Calu3 (cell line): ENCODE data around the gene LGALS16. TPM values are rescaled to one million over a fixed set of nuclear protein-coding genes. Genes with fewer than 3 reads are reported as not detected.
"Not testable (repeated sequence)": the region's sequence is repeated elsewhere in the genome, so short reads cannot be mapped to it uniquely, and the experiment has no call there.

Experiments used
- BruUV-seq: library from RNA; stranded (reverse); fragments of 400-500 nt; replicated peaks from 2 replicates; lab custom pipeline; 2021; lab: Mats Ljungman, UMichigan
- CTCF ChIA-PET: fragments of 300-600 bp; sonication (Branson Sonifier 250); formaldehyde crosslinking; loops from one replicate; lab custom pipeline; 2022; ENCODE audit warnings: antibody characterized with exemption; lab: Charles Lee
- DNase-seq: peaks from one replicate; pipeline ENCODE4 v3.0.0; 2022
- H3K27ac Mint-ChIP-seq: one replicate; pipeline ENCODE4 v1.8.0; 2022; ENCODE audit warnings: mixed read lengths; ENCODE audit not compliant: unreplicated experiment
- H3K27me3 Mint-ChIP-seq: one replicate; pipeline ENCODE4 v1.8.0; 2022; ENCODE audit warnings: mixed read lengths; ENCODE audit not compliant: unreplicated experiment
- H3K36me3 Mint-ChIP-seq: one replicate; pipeline ENCODE4 v1.8.0; 2022; ENCODE audit warnings: mild to moderate bottlenecking, moderate library complexity, mixed read lengths; ENCODE audit not compliant: insufficient read depth, unreplicated experiment
- H3K4me1 Mint-ChIP-seq: one replicate; pipeline ENCODE4 v1.8.0; 2022; ENCODE audit warnings: mild to moderate bottlenecking, low read depth, mixed read lengths; ENCODE audit not compliant: unreplicated experiment
- H3K4me3 Mint-ChIP-seq: one replicate; pipeline ENCODE4 v1.8.0; 2022; ENCODE audit warnings: mild to moderate bottlenecking, low read depth, moderate library complexity, mixed read lengths; ENCODE audit not compliant: unreplicated experiment
- H3K9me3 Mint-ChIP-seq: one replicate; pipeline ENCODE4 v1.8.0; 2022; ENCODE audit warnings: low read depth, mixed read lengths; ENCODE audit not compliant: unreplicated experiment
- intact Hi-C: fragments of 100-400 bp; cut with micrococcal nuclease; formaldehyde crosslinking; loops from one replicate; pipeline ENCODE4 v1.10.0; 2022; ENCODE audit not compliant: unreplicated experiment
- total RNA-seq: library from RNA; stranded (reverse); gene quantifications from 2 replicates; pipeline ENCODE4 v1.2.3, GENCODE V29; 2022
- TF ChIP-seq, protein P1 (sequence below): fragments of 200-600 bp; IDR thresholded peaks from one replicate; pipeline ENCODE4 v1.8.0; 2022; ENCODE audit warnings: antibody characterized with exemption; ENCODE audit not compliant: unreplicated experiment

The LGALS16 gene
- total RNA-seq, 1 experiment from 2014 or later, result not detected

DNA sequence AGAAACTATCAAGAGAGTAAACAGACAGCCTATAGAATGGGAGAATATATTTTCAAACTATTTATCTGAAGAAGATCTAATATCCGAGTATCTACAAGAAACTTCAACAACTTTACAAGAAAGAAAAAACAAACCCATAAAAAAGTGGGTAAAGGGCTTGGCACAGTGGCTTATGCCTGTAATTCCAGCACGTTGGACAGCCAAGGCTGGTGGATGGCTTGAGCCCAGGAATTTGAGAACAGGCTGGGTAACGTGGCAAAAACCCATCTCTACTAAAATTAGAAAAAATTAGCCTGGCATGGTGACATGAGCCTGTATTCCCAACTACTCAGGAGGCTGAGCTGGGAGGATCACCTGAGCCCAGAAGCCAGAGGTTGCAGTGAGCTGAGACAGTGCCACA, 7.8 kb upstream of the LGALS16 start:
- no peak for DNase-seq
- TF ChIP-seq, protein P1, sequence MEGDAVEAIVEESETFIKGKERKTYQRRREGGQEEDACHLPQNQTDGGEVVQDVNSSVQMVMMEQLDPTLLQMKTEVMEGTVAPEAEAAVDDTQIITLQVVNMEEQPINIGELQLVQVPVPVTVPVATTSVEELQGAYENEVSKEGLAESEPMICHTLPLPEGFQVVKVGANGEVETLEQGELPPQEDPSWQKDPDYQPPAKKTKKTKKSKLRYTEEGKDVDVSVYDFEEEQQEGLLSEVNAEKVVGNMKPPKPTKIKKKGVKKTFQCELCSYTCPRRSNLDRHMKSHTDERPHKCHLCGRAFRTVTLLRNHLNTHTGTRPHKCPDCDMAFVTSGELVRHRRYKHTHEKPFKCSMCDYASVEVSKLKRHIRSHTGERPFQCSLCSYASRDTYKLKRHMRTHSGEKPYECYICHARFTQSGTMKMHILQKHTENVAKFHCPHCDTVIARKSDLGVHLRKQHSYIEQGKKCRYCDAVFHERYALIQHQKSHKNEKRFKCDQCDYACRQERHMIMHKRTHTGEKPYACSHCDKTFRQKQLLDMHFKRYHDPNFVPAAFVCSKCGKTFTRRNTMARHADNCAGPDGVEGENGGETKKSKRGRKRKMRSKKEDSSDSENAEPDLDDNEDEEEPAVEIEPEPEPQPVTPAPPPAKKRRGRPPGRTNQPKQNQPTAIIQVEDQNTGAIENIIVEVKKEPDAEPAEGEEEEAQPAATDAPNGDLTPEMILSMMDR, result no peak
- Mint-ChIP-seq H3K27ac (no peak overlapping the region), H3K4me1 (no peaks in the 10 kb centered on the region), H3K4me3 (no peak overlapping the region), H3K36me3 (no peaks in the 10 kb centered on the region), H3K27me3 (peaks cover 97% of the 10 kb centered on the region), H3K9me3 (peaks cover 2% of the 10 kb centered on the region)
- no TSS peak for BruUV-seq
- CTCF ChIA-PET, result no interaction called here
- intact Hi-C loops, result no loop called here

DNA sequence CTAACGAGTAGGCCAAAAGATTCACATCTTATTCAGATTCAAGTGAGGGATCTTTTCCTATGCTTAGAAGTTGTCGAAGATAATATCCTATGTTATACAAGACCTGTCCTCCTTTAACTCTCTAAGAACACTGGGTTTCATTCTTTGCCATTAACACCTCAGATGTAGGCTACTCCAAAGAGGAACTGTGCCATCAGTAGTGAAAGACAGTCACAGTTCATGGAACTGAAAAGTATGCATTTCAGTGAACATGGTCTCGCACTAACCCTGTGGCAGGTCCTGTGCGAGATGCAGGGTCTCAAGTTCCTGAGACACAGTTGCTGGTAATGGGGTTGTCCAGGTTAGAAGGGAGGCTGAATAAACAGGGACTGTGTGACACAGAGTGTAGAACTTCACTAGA, 4.1 kb downstream of the LGALS16 start:
- H3K4me3 Mint-ChIP-seq, result no peak overlapping the region
- no peak for DNase-seq
- no peaks in the 10 kb centered on the region for H3K36me3 Mint-ChIP-seq
- TF ChIP-seq, protein P1, result no peak
- intact Hi-C loops, result no loop called here
- H3K9me3 Mint-ChIP-seq, result no peaks in the 10 kb centered on the region
- peaks cover 92% of the 10 kb centered on the region for H3K27me3 Mint-ChIP-seq
- CTCF ChIA-PET, result no interaction called here
- H3K27ac Mint-ChIP-seq, result no peak overlapping the region
- H3K4me1 Mint-ChIP-seq, result no peaks in the 10 kb centered on the region
- no TSS peak for BruUV-seq

DNA sequence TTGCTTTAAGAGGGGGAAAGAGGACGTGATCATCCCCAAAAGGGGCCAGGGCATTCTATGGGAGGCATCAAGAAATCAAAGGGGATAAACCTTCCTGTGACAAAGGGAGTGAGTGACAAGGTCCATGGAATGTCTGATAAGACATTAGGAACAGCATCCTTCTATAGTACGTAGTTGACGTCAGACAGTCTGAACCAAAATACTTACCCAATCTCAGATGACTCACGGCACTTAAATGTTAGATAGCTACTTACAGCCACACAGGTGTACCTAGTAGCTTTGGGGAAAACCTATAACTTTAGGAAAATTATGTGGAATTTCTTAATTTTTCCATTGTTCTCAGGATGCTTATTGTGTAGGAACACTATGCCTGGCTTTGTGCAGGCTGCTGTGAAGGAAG, 4.9 kb downstream of the LGALS16 start:
- CTCF ChIA-PET, result interaction anchor here (0.5 kb wide), 1 partner anchor 518 kb away, joined by 8 read pairs; no protein-coding TSS in a partner anchor
- no peaks in the 10 kb centered on the region for H3K9me3 Mint-ChIP-seq
- DNase-seq, result no peak
- H3K4me1 Mint-ChIP-seq, result no peaks in the 10 kb centered on the region
- no peak overlapping the region for H3K27ac Mint-ChIP-seq
- peaks cover 92% of the 10 kb centered on the region for H3K27me3 Mint-ChIP-seq
- no peaks in the 10 kb centered on the region for H3K36me3 Mint-ChIP-seq
- no peak overlapping the region for H3K4me3 Mint-ChIP-seq
- TF ChIP-seq, protein P1, result no peak
- no TSS peak for BruUV-seq
- intact Hi-C loops, result no loop called here

DNA sequence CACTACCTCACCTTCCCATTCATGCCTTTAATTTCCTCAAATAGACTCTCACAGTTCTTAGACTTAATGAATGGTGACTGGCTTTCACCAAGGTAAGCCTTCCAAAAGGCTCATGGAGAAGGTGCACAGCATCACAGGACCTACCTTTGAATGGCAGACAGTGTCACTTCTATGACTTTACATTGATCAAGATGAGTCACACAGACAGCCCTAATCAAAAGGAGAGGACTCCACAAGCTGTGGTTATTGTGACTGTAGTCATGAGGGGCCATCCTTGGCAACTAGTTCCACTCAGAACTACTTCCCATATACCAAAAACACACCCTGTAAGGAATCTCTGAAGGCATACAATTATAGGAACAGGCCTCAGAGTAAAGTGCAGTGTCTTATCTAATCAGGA, 5.9 kb downstream of the LGALS16 start:
- TF ChIP-seq, protein P1, result no peak
- no peaks in the 10 kb centered on the region for H3K9me3 Mint-ChIP-seq
- no peak overlapping the region for H3K4me3 Mint-ChIP-seq
- intact Hi-C loops, result no loop called here
- no peak for DNase-seq
- no peaks in the 10 kb centered on the region for H3K36me3 Mint-ChIP-seq
- no peak overlapping the region for H3K27ac Mint-ChIP-seq
- no TSS peak for BruUV-seq
- H3K27me3 Mint-ChIP-seq, result peaks cover 92% of the 10 kb centered on the region
- no peaks in the 10 kb centered on the region for H3K4me1 Mint-ChIP-seq
- CTCF ChIA-PET, result no interaction called here

DNA sequence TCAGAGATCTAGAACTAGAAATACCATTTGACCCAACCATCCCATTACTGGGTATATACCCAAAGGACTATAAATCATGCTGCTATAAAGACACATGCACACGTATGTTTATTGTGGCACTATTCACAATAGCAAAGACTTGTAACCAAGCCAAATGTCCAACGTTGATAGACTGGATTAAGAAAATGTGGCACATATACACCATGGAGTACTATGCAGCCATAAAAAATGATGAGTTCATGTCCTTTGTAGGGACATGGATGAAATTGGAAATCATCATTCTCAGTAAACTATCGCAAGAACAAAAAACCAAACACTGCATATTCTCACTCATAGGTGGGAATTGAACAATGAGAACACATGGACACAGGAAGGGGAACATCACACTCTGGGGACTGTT, 14.1 kb downstream of the LGALS16 start:
- CTCF ChIA-PET, H3K27ac Mint-ChIP-seq, H3K9me3 Mint-ChIP-seq, DNase-seq, BruUV-seq, H3K4me1 Mint-ChIP-seq, H3K36me3 Mint-ChIP-seq, H3K4me3 Mint-ChIP-seq: not testable (repeated sequence)
- H3K27me3 Mint-ChIP-seq, result peaks cover 72% of the 10 kb centered on the region
- intact Hi-C loops, result loop anchor here (10.0 kb wide), 1 partner anchor 225 kb away; the partner anchor contains the start of gene SUPT5H
